Activated CD4-positive, alpha-beta T cell treated with anti-CD3 and anti-CD28 coated beads, Interleukin-2, amount 10 ng/mL, durations not matched to agents 7 days and 5 days (primary cell): Measurements from ENCODE around the gene PPFIA3. TPM values are rescaled to one million over a fixed set of nuclear protein-coding genes. Genes with fewer than 3 reads are reported as not detected.
A peak's percentile ranks its signal among the peaks of the same experiment; 100 is the strongest.

ENCODE experiments used
- CTCF ChIA-PET: fragments of 350-600 bp; sonication (Branson Sonifier 250); formaldehyde crosslinking; loops from one replicate; lab custom pipeline; 2021; ENCODE audit warnings: antibody characterized with exemption; lab: Charles Lee
- POLR2A ChIA-PET: fragments of 350-600 bp; sonication (Branson Sonifier 250); formaldehyde crosslinking; loops from one replicate; lab custom pipeline; 2021; ENCODE audit warnings: antibody characterized with exemption; lab: Charles Lee
- DNase-seq: peaks from one replicate; pipeline ENCODE4 v3.0.0-alpha.2; 2020
- H3K27ac Mint-ChIP-seq: one replicate; pipeline ENCODE4 v1.8.0; 2021; ENCODE audit warnings: mild to moderate bottlenecking, moderate library complexity, mixed read lengths
- H3K27me3 Mint-ChIP-seq: one replicate; pipeline ENCODE4 v1.8.0; 2021; ENCODE audit warnings: mixed read lengths
- H3K36me3 Mint-ChIP-seq: one replicate; pipeline ENCODE4 v1.8.0; 2021; ENCODE audit warnings: low read depth, mixed read lengths
- H3K4me1 Mint-ChIP-seq: one replicate; pipeline ENCODE4 v1.8.0; 2021; ENCODE audit warnings: mixed read lengths
- H3K4me3 Mint-ChIP-seq: one replicate; pipeline ENCODE4 v1.8.0; 2021; ENCODE audit warnings: mild to moderate bottlenecking, moderate library complexity, mixed read lengths
- H3K9me3 Mint-ChIP-seq: one replicate; pipeline ENCODE4 v1.8.0; 2021; ENCODE audit warnings: mixed read lengths
- total RNA-seq, 2 experiments: library from RNA; stranded (reverse); gene quantifications; one replicate each; pipeline ENCODE4 v1.2.3, GENCODE V29; 2021

Gene PPFIA3
- total RNA-seq, 2 experiments from 2014 or later: 1.6 TPM

- peaks cover 32% of the 10 kb centered on the region for H3K4me1 Mint-ChIP-seq
- H3K27ac Mint-ChIP-seq: peak overlapping the region; percentile 94
- no peak for DNase-seq
- H3K4me3 Mint-ChIP-seq: peak overlapping the region; percentile 95
- CTCF ChIA-PET: no interaction called here
- H3K9me3 Mint-ChIP-seq: no peaks in the 10 kb centered on the region
- peaks cover 39% of the 10 kb centered on the region for H3K36me3 Mint-ChIP-seq
- H3K27me3 Mint-ChIP-seq: peaks cover 1% of the 10 kb centered on the region
- POLR2A ChIA-PET: no interaction called here
Observed at GRCh38 chr19:49086296-49086695, 33.0 kb upstream of the PPFIA3 start.

GRCh38 chr19:49091391-49092038 is 27.8 kb upstream of the PPFIA3 start:
- Mint-ChIP-seq H3K27ac (no peak overlapping the region), H3K4me1 (peaks cover 23% of the 10 kb centered on the region), H3K9me3 (no peaks in the 10 kb centered on the region), H3K4me3 (no peak overlapping the region), H3K36me3 (peaks cover 51% of the 10 kb centered on the region), H3K27me3 (no peaks in the 10 kb centered on the region)
- POLR2A ChIA-PET: no interaction called here
- CTCF ChIA-PET: interaction anchor here (0.9 kb wide), 1 partner anchor 15 kb away, joined by 5 read pairs; no protein-coding TSS in a partner anchor
- DNase-seq: no peak

- Mint-ChIP-seq H3K27ac (no peak overlapping the region), H3K4me3 (no peak overlapping the region), H3K4me1 (peaks cover 26% of the 10 kb centered on the region), H3K36me3 (peaks cover 47% of the 10 kb centered on the region), H3K27me3 (no peaks in the 10 kb centered on the region), H3K9me3 (no peaks in the 10 kb centered on the region)
- POLR2A ChIA-PET: no interaction called here
- CTCF ChIA-PET: interaction anchor here (0.7 to 0.9 kb wide), 2 partner anchors 14 to 103 kb away, joined by 3 to 5 read pairs; no protein-coding TSS in a partner anchor
- no peak for DNase-seq
Observed at GRCh38 chr19:49092686-49093085, 26.7 kb upstream of the PPFIA3 start.

- DNase-seq: no peak
- H3K27ac Mint-ChIP-seq: no peak overlapping the region
- peaks cover 27% of the 10 kb centered on the region for H3K4me1 Mint-ChIP-seq
- H3K27me3 Mint-ChIP-seq: no peaks in the 10 kb centered on the region
- no peak overlapping the region for H3K4me3 Mint-ChIP-seq
- peaks cover 50% of the 10 kb centered on the region for H3K36me3 Mint-ChIP-seq
- POLR2A ChIA-PET: no interaction called here
- CTCF ChIA-PET: interaction anchor here (0.6 to 1.7 kb wide), 4 partner anchors 11 to 311 kb away, joined by 3 read pairs; no protein-coding TSS in a partner anchor
- no peaks in the 10 kb centered on the region for H3K9me3 Mint-ChIP-seq
Observed at GRCh38 chr19:49094505-49095482, 24.6 kb upstream of the PPFIA3 start.

- CTCF ChIA-PET: interaction anchor here (0.5 to 2.6 kb wide), 40 partner anchors 9 to 444 kb away, joined by 3 to 22 read pairs (median 6); partner anchors contain the start of genes CGB7, LIN7B and RUVBL2
- H3K27ac Mint-ChIP-seq: peak overlapping the region; percentile 77
- no peaks in the 10 kb centered on the region for H3K9me3 Mint-ChIP-seq
- peaks cover 44% of the 10 kb centered on the region for H3K36me3 Mint-ChIP-seq
- H3K4me3 Mint-ChIP-seq: no peak overlapping the region
- H3K27me3 Mint-ChIP-seq: no peaks in the 10 kb centered on the region
- POLR2A ChIA-PET: interaction anchor here (0.6 kb wide), 1 partner anchor 719 kb away, joined by 4 read pairs; no protein-coding TSS in a partner anchor
- DNase-seq: peak; percentile 78
- H3K4me1 Mint-ChIP-seq: peaks cover 18% of the 10 kb centered on the region
Observed at GRCh38 chr19:49097453-49098288, 21.7 kb upstream of the PPFIA3 start.

GRCh38 chr19:49098795-49099194 is 20.5 kb upstream of the PPFIA3 start:
- no peaks in the 10 kb centered on the region for H3K27me3 Mint-ChIP-seq
- CTCF ChIA-PET: interaction anchor here (1.0 to 2.6 kb wide), 11 partner anchors 7 to 159 kb away, joined by 3 to 22 read pairs (median 9); partner anchors contain the start of genes CGB7 and LIN7B
- peaks cover 18% of the 10 kb centered on the region for H3K4me1 Mint-ChIP-seq
- H3K9me3 Mint-ChIP-seq: no peaks in the 10 kb centered on the region
- POLR2A ChIA-PET: no interaction called here
- no peak overlapping the region for H3K4me3 Mint-ChIP-seq
- peak overlapping the region; percentile 33 for H3K27ac Mint-ChIP-seq
- peaks cover 40% of the 10 kb centered on the region for H3K36me3 Mint-ChIP-seq
- DNase-seq: no peak

GRCh38 chr19:49101160-49101559 is 18.2 kb upstream of the PPFIA3 start:
- CTCF ChIA-PET: interaction anchor here (0.6 to 1.3 kb wide), 4 partner anchors 8 to 150 kb away, joined by 3 to 6 read pairs (median 3); partner anchors contain the start of gene LIN7B
- Mint-ChIP-seq H3K27me3 (no peaks in the 10 kb centered on the region), H3K4me3 (no peak overlapping the region), H3K27ac (no peak overlapping the region), H3K4me1 (peaks cover 18% of the 10 kb centered on the region), H3K9me3 (no peaks in the 10 kb centered on the region), H3K36me3 (peaks cover 44% of the 10 kb centered on the region)
- POLR2A ChIA-PET: no interaction called here
- no peak for DNase-seq

GRCh38 chr19:49102303-49102702 is 17.0 kb upstream of the PPFIA3 start:
- POLR2A ChIA-PET: no interaction called here

GRCh38 chr19:49103331-49104085 is 15.8 kb upstream of the PPFIA3 start:
- Mint-ChIP-seq H3K9me3 (no peaks in the 10 kb centered on the region), H3K4me3 (no peak overlapping the region), H3K27ac (no peak overlapping the region), H3K27me3 (no peaks in the 10 kb centered on the region), H3K36me3 (peaks cover 47% of the 10 kb centered on the region), H3K4me1 (peaks cover 4% of the 10 kb centered on the region)
- POLR2A ChIA-PET: no interaction called here
- no peak for DNase-seq
- CTCF ChIA-PET: interaction anchor here (4.1 kb wide), 1 partner anchor 11 kb away, joined by 20 read pairs; the partner anchor contains the start of gene LIN7B

More at GRCh38 chr19:49102303-49102702, 17.0 kb upstream of the PPFIA3 start:
- Mint-ChIP-seq H3K27ac (no peak overlapping the region), H3K4me1 (peaks cover 13% of the 10 kb centered on the region), H3K9me3 (no peaks in the 10 kb centered on the region), H3K4me3 (no peak overlapping the region), H3K27me3 (no peaks in the 10 kb centered on the region), H3K36me3 (peaks cover 50% of the 10 kb centered on the region)
- DNase-seq: no peak
- CTCF ChIA-PET: no interaction called here

GRCh38 chr19:49104229-49104864 is 15.0 kb upstream of the PPFIA3 start:
- ChIA-PET CTCF (interaction anchor here (0.6 to 4.1 kb wide), 2 partner anchors 10 to 393 kb away, joined by 3 to 20 read pairs; partner anchors contain the start of gene LIN7B), POLR2A (no interaction called here)
- Mint-ChIP-seq H3K9me3 (no peaks in the 10 kb centered on the region), H3K27ac (no peak overlapping the region), H3K27me3 (no peaks in the 10 kb centered on the region), H3K4me1 (peaks cover 2% of the 10 kb centered on the region), H3K4me3 (no peak overlapping the region), H3K36me3 (peaks cover 48% of the 10 kb centered on the region)
- no peak for DNase-seq

GRCh38 chr19:49106648-49107135 is 12.7 kb upstream of the PPFIA3 start:
- H3K27me3 Mint-ChIP-seq: no peaks in the 10 kb centered on the region
- CTCF ChIA-PET: interaction anchor here (0.7 to 4.1 kb wide), 8 partner anchors 7 to 48 kb away, joined by 3 to 20 read pairs (median 6); partner anchors contain the start of genes HRC and LIN7B

More at GRCh38 chr19:49106648-49107135, 12.7 kb upstream of the PPFIA3 start:
- H3K4me3 Mint-ChIP-seq: no peak overlapping the region
- peak overlapping the region; percentile 56 for H3K27ac Mint-ChIP-seq
- POLR2A ChIA-PET: no interaction called here
- no peaks in the 10 kb centered on the region for H3K9me3 Mint-ChIP-seq
- peaks cover 36% of the 10 kb centered on the region for H3K36me3 Mint-ChIP-seq
- DNase-seq: peak; percentile 71
- peaks cover 4% of the 10 kb centered on the region for H3K4me1 Mint-ChIP-seq
